Prostate gland (tissue), 2 donors: ENCODE data around the gene PHF12.
"Not testable (repeated sequence)": the region's sequence is repeated elsewhere in the genome, so short reads cannot be mapped to it uniquely, and the experiment has no call there.

Experiments
- POLR2A ChIP-seq: fragments of 450-650 bp; IDR thresholded peaks from one replicate; pipeline ENCODE4 v1.6.1; 2016; ENCODE audit warnings: antibody characterized with exemption, mild to moderate bottlenecking
- POLR2AphosphoS5 ChIP-seq: sonication (generic); formaldehyde crosslinking; IDR thresholded peaks from one replicate; pipeline ENCODE4 v1.6.1; 2017; ENCODE audit warnings: antibody characterized with exemption
- TF ChIP-seq, protein P1 (sequence below), 4 experiments: fragments of 200-600 bp in 2 of 4; fragments of 450-650 bp in 2 of 4; sonication (generic) in 2 of 4; IDR thresholded peaks; 1 replicate in 3 of 4; 2 replicates in 1 of 4; pipeline ENCODE4 v1.5.1; 2016 to 2019; ENCODE audit warnings: antibody characterized with exemption in 4 of 4, mild to moderate bottlenecking in 2 of 4, moderate library complexity in 2 of 4

DNA sequence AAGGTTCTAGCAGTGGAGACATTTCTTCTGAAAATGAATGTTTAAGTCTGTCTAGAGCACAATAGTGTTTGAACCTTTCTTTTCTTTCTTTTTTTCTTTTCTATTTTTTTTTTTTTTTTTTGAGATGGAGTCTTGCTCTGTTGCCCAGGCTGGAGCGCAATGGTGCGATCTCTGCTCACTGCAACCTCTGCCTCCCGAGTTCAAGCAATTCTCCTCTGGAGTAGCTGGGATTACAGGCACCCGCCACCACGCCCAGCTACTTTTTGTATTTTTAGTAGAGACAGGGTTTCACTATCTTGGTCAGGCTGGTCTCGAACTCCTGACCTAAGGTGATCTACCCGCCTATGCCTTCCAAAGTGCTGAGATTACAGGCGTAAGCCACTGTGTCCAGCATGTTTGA is 16.8 kb downstream of the PHF12 start:
- TF ChIP-seq, protein P1, sequence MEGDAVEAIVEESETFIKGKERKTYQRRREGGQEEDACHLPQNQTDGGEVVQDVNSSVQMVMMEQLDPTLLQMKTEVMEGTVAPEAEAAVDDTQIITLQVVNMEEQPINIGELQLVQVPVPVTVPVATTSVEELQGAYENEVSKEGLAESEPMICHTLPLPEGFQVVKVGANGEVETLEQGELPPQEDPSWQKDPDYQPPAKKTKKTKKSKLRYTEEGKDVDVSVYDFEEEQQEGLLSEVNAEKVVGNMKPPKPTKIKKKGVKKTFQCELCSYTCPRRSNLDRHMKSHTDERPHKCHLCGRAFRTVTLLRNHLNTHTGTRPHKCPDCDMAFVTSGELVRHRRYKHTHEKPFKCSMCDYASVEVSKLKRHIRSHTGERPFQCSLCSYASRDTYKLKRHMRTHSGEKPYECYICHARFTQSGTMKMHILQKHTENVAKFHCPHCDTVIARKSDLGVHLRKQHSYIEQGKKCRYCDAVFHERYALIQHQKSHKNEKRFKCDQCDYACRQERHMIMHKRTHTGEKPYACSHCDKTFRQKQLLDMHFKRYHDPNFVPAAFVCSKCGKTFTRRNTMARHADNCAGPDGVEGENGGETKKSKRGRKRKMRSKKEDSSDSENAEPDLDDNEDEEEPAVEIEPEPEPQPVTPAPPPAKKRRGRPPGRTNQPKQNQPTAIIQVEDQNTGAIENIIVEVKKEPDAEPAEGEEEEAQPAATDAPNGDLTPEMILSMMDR (IDR thresholded peaks at IDR 0.05): not testable (repeated sequence)
- not testable (repeated sequence) for TF ChIP-seq POLR2A, POLR2AphosphoS5
